HepG2 (cell line): ENCODE measurements around the gene CIB2. TPM values are rescaled to one million over a fixed set of nuclear protein-coding genes. Genes with fewer than 3 reads are reported as not detected.

Experiments used
- AKAP8 ChIP-seq: sonication (generic); formaldehyde crosslinking; IDR thresholded peaks from 2 replicates; pipeline ENCODE4 v1.5.1; 2020; ENCODE audit warnings: mild to moderate bottlenecking, missing genetic modification reagents
- ARNTL ChIP-seq: sonication (generic); formaldehyde crosslinking; IDR thresholded peaks from 2 replicates; pipeline ENCODE4 v1.4.0; 2020; ENCODE audit warnings: mild to moderate bottlenecking, missing genetic modification reagents
- BRCA1 ChIP-seq: sonication (generic); formaldehyde crosslinking; IDR thresholded peaks from 2 replicates; pipeline ENCODE4 v1.4.0; 2020; ENCODE audit warnings: missing genetic modification reagents
- EP300 ChIP-seq, 3 experiments: sonication (generic) in 1 of 3; formaldehyde crosslinking in 1 of 3; IDR thresholded peaks; 2 replicates each; pipeline versions ENCODE4 v1.5.1 to v1.6.1; 2011 to 2020; ENCODE audit warnings: low read depth in 2 of 3, low read length in 2 of 3, borderline replicate concordance in 1 of 3, improper control_type of control experiment in 1 of 3, mild to moderate bottlenecking in 1 of 3, missing genetic modification reagents in 1 of 3, moderate library complexity in 1 of 3
- GABPB1 ChIP-seq: IDR thresholded peaks from 2 replicates; pipeline ENCODE4 v1.6.1; 2016; ENCODE audit warnings: mild to moderate bottlenecking, missing genetic modification reagents, moderate library complexity, missing compliant biosample characterization
- MTF1 ChIP-seq: sonication (generic); formaldehyde crosslinking; IDR thresholded peaks from 2 replicates; pipeline ENCODE4 v1.5.0; 2020; ENCODE audit warnings: missing genetic modification reagents
- NFYC ChIP-seq: IDR thresholded peaks from 2 replicates; pipeline ENCODE4 v1.6.1; 2016; ENCODE audit warnings: missing genetic modification reagents, missing compliant biosample characterization
- NR1H2 ChIP-seq: sonication (generic); formaldehyde crosslinking; IDR thresholded peaks from 2 replicates; pipeline ENCODE4 v1.8.1; 2022; ENCODE audit warnings: low read depth, missing genetic modification reagents, borderline replicate concordance
- SALL2 ChIP-seq: sonication (generic); formaldehyde crosslinking; IDR thresholded peaks from 2 replicates; pipeline ENCODE4 v1.8.1; 2023; ENCODE audit warnings: mild to moderate bottlenecking, missing genetic modification reagents, inconsistent platforms
- ZBTB38 ChIP-seq: sonication (generic); formaldehyde crosslinking; IDR thresholded peaks from 2 replicates; pipeline ENCODE4 v1.5.1; 2020; ENCODE audit warnings: mild to moderate bottlenecking, missing genetic modification reagents
- ZFY ChIP-seq: sonication (generic); formaldehyde crosslinking; IDR thresholded peaks from 2 replicates; pipeline ENCODE4 v1.4.0; 2020; ENCODE audit warnings: missing genetic modification reagents
- ZMYM2 ChIP-seq: sonication (generic); formaldehyde crosslinking; IDR thresholded peaks from 2 replicates; pipeline ENCODE4 v1.8.0; 2022; ENCODE audit warnings: mild to moderate bottlenecking, missing genetic modification reagents
- ZNF10 ChIP-seq: sonication (generic); formaldehyde crosslinking; IDR thresholded peaks from 2 replicates; pipeline ENCODE4 v1.4.0; 2020; ENCODE audit warnings: mild to moderate bottlenecking, low read depth, missing genetic modification reagents, borderline replicate concordance
- ZNF180 ChIP-seq: sonication (generic); formaldehyde crosslinking; IDR thresholded peaks from 2 replicates; pipeline ENCODE4 v1.4.0; 2020; ENCODE audit warnings: low read depth, missing genetic modification reagents, borderline replicate concordance
- ZNF225 ChIP-seq: sonication (generic); formaldehyde crosslinking; IDR thresholded peaks from 2 replicates; pipeline ENCODE4 v1.4.0; 2020; ENCODE audit warnings: mild to moderate bottlenecking, missing genetic modification reagents
- ZNF33A ChIP-seq: sonication (generic); formaldehyde crosslinking; IDR thresholded peaks from 2 replicates; pipeline ENCODE4 v1.5.1; 2020; ENCODE audit warnings: missing genetic modification reagents, mild to moderate bottlenecking, moderate library complexity, borderline replicate concordance
- ZNF343 ChIP-seq: sonication (generic); formaldehyde crosslinking; IDR thresholded peaks from 2 replicates; pipeline ENCODE4 v1.4.0; 2020; ENCODE audit warnings: mild to moderate bottlenecking, missing genetic modification reagents
- ZNF562 ChIP-seq: sonication (generic); formaldehyde crosslinking; IDR thresholded peaks from 2 replicates; pipeline ENCODE4 v1.8.0; 2022; ENCODE audit warnings: missing genetic modification reagents, borderline replicate concordance
- ZNF589 ChIP-seq: sonication (generic); formaldehyde crosslinking; conservative IDR thresholded peaks from 2 replicates; pipeline ENCODE4 v1.8.0; 2022; ENCODE audit warnings: mild to moderate bottlenecking, moderate library complexity, missing genetic modification reagents
- ZNF724P ChIP-seq: sonication (generic); formaldehyde crosslinking; IDR thresholded peaks from 2 replicates; pipeline ENCODE4 v1.8.0; 2022; ENCODE audit warnings: missing genetic modification reagents, borderline replicate concordance
- polyA plus RNA-seq, 8 experiments: library from polyadenylated mRNA; depleted of rRNA in 3 of 8; stranded (reverse) in 7 of 8; unstranded in 1 of 8; fragments of >200 nt; fragmentation: Illumina TruSeq in 4 of 8; extraction: Trizol in 4 of 8; gene quantifications; 2 replicates each; pipeline versions ENCODE4 v1.2.1 to v1.2.3, GENCODE V29; 2011 to 2016; ENCODE audit warnings: low read depth in 4 of 8, missing spikeins in 1 of 8, mixed read lengths in 1 of 8; ENCODE audit not compliant: insufficient read depth in 1 of 8
- total RNA-seq, 5 experiments: library from RNA; depleted of rRNA; stranded (reverse); fragments of >200 nt; fragmentation: Illumina TruSeq; extraction: Trizol; gene quantifications; 2 replicates each; pipeline ENCODE4 v1.2.3, GENCODE V29; 2016; ENCODE audit warnings: low read depth in 1 of 5
- TF ChIP-seq, protein P1 (sequence below): IDR thresholded peaks from 2 replicates; pipeline ENCODE4 v1.6.1; 2016; ENCODE audit warnings: missing genetic modification reagents, missing compliant biosample characterization
- TF ChIP-seq, protein P2 (sequence below): sonication (generic); formaldehyde crosslinking; IDR thresholded peaks from 2 replicates; pipeline ENCODE4 v1.4.0; 2020; ENCODE audit warnings: missing genetic modification reagents, borderline replicate concordance

CIB2 gene
- total and polyA plus RNA-seq, 2 of the 13 experiments (the other 11 are each of a cell fraction or from before 2014, with no cell fraction given) = 1.4 to 1.5 TPM

DNA sequence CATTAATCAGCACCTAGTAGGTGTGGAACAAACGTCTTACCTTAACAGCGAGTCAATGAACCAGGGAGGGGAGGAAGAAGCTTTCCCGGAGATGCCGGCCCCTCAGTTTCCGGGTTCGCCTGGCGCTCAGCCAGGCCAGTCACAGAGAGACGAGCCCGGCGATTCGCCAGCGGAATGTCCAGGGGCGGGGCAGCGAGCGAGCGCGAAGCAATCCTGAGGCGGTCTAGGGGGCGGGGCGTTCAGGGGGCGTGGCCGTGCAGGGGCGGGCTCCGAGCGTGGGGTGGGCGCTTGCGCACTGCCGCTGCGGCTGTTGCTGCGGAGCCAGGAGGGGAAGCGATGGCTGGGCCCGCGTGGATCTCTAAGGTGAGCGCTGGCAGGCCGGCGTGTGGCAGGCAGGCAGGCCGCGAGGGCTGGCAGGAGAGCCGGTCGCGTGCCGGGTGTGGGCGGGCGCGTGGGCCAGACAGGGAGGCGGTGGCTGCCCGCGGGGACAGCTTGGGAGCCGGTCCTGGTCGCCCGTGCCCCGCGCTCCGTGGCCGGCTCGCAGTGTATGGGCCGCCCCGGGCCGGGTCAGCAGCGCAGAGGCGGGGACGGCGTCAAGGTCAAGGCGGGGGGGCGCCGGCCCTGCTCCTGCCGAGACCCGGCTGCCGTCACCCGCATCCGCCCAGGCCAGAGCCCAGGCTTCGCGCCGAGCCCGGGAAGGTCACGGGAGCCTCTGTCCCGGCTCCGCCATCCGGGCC lies 18.0 kb upstream of the CIB2 start, which contains the start of gene IDH3A (continued):
- TF ChIP-seq AKAP8 (CRISPR knock-in tag) (no peak), ZNF180 (CRISPR knock-in tag) (no peak), NFYC (peak; percentile 75), ZMYM2 (CRISPR knock-in tag) (no peak), ZNF225 (CRISPR knock-in tag) (no peak), ZBTB38 (CRISPR knock-in tag) (no peak), EP300 (IDR thresholded peaks at IDR 0.05; ENCODE audit: low read depth in 2 of 2, low read length in 2 of 2) (no peak), EP300 (CRISPR knock-in tag; IDR thresholded peaks at IDR 0.05; ENCODE audit: borderline replicate concordance) (no peak), ARNTL (no peak), MTF1 (CRISPR knock-in tag) (no peak), ZNF10 (CRISPR knock-in tag) (no peak), ZNF33A (no peak), ZFY (CRISPR knock-in tag) (peak; percentile 94), NR1H2 (CRISPR knock-in tag) (0 out of 2 replicates have a peak, but pooled peaks have one; percentile 23), ZNF343 (CRISPR knock-in tag) (no peak), ZNF589 (CRISPR knock-in tag) (no peak; the same call in 1 of the 2 replicates), ZNF724P (CRISPR knock-in tag) (peak; percentile 46; the same call in 1 of the 2 replicates), ZNF562 (CRISPR knock-in tag) (no peak), GABPB1 (CRISPR knock-in tag) (peak; percentile 92), BRCA1 (no peak), SALL2 (CRISPR knock-in tag) (no peak)
- TF ChIP-seq, protein P1, sequence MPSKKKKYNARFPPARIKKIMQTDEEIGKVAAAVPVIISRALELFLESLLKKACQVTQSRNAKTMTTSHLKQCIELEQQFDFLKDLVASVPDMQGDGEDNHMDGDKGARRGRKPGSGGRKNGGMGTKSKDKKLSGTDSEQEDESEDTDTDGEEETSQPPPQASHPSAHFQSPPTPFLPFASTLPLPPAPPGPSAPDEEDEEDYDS (CRISPR knock-in tag) = 0 out of 2 replicates have a peak, but pooled peaks have one; percentile 20
- TF ChIP-seq, protein P2, sequence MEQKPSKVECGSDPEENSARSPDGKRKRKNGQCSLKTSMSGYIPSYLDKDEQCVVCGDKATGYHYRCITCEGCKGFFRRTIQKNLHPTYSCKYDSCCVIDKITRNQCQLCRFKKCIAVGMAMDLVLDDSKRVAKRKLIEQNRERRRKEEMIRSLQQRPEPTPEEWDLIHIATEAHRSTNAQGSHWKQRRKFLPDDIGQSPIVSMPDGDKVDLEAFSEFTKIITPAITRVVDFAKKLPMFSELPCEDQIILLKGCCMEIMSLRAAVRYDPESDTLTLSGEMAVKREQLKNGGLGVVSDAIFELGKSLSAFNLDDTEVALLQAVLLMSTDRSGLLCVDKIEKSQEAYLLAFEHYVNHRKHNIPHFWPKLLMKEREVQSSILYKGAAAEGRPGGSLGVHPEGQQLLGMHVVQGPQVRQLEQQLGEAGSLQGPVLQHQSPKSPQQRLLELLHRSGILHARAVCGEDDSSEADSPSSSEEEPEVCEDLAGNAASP (CRISPR knock-in tag) = no peak
